GM04503 (cell line): ENCODE measurements around the gene TMEM9.

Experiments
- DNase-seq: peaks from one replicate; pipeline ENCODE4 v3.0.0-alpha.2; 2012; ENCODE audit warnings: low read depth

TMEM9 gene

GRCh38 chr1:201105688-201106087 lies 48.6 kb downstream of the TMEM9 start:
- DNase-seq, result no peak

- DNase-seq, result no peak
Measured at GRCh38 chr1:201104141-201104540, 50.1 kb downstream of the TMEM9 start.

DNA sequence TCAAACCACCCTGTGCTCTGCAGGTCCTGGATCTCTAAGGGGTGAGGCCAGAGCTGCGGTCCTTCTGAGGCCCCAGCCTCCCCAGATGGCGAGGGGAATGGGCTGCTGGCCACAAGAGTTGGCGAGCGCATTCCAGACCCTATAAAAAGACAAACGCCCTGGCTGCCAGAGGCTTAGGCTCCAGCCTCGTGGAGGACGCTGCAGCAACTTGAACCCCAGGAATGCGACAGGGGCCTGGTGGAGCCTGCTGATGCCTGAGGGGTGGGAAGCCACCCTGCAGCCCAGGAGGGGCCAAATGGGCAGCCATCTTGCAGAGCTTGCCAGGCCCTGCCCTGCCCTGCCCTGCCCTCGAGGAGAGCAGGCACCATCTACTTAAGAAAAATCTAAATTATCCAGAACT lies 50.6 kb downstream of the TMEM9 start:
- no peak for DNase-seq

- no peak for DNase-seq
Measured at GRCh38 chr1:201100169-201100930, 53.9 kb downstream of the TMEM9 start.

- no peak for DNase-seq
Measured at GRCh38 chr1:201098992-201099677, 55.1 kb downstream of the TMEM9 start.

GRCh38 chr1:201096977-201097856 lies 57.1 kb downstream of the TMEM9 start:
- no peak for DNase-seq

DNA sequence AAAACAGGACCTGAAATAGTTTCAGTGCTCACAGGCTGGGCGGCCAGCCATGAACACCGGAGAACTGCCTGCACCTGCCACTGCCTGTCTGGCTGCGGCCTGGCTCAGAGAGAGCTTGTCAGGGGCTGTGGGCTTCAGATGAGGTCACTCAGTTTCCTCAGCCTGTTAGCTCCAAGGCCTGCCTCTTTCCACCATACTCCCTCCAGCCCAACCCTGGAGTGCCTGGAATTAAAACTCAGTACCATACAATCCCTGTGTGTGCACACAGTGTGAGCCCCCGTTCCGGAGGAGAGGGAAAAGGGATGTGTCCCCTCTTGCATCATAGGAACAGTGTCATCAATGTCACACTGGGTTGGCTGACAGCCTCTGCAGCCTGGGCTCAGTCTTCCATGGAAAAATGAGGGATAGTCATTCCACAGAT lies 58.2 kb downstream of the TMEM9 start:
- no peak for DNase-seq

DNA sequence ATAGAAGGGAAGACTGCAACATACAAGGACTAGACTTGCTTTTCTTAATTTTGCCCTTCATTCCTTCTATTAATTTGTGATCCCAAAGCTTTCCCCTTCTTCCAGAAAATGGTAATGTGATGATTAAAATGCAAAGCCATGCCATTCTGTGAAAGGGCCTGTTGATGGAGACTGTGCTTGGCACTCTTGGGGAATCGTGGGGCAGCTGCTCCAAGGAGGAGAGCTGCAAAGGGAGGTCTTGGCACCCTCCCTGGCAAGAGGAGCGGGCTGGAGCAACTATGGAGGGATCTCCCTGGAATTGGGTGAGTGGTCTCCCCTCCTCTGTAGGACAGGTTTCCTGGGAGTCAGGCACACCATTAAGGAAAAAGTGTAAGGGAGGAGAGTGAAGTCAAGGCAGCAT lies 58.7 kb downstream of the TMEM9 start:
- no peak for DNase-seq

GRCh38 chr1:201094832-201095231 lies 59.4 kb downstream of the TMEM9 start:
- DNase-seq, result no peak

DNA sequence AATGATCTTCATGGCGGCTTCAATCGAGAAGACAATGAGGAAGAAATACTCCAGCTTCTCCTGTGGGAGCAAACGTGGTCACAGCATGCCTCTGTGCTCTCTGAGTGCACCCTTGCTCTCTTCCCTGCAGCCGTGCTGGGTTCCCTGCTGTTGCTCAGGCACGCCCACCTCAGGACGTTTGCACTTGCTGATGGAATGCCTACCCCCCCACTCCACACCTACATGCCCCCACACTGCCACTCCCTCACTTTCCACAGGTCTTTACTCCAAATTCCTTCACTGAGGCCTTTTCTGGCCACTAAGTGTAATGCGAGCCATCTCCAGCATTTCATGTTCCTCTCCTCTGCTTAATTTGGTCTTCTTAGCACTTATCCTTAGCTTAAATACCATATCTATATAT lies 60.3 kb downstream of the TMEM9 start:
- DNase-seq, result no peak

- DNase-seq, result no peak
Measured at GRCh38 chr1:201093561-201093960, 60.7 kb downstream of the TMEM9 start.

- DNase-seq, result no peak
Measured at GRCh38 chr1:201092738-201093137, 61.5 kb downstream of the TMEM9 start.

GRCh38 chr1:201091256-201091655 lies 63.0 kb downstream of the TMEM9 start:
- DNase-seq, result no peak

- DNase-seq, result peak; percentile 8
Measured at GRCh38 chr1:201090541-201090940, 63.7 kb downstream of the TMEM9 start.

DNA sequence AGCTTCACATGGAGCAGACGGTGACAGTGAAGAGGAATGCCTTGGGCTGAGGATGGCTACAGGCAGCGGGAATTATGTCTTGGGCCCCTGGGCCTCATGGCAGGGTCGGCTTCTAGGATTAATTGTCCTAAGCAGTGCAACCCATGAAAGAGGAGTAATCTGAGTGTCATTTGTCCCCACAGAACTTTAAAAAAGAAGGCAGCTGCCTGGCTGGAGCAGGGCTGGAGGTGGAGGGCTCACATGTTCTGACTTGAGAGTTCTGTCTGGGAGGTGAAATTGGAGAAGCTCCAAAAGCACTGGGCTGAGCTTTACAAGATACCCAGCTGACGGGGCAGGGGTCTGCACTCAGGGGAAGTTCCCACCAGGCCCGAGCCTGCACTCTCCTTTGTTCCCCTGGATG lies 64.7 kb downstream of the TMEM9 start:
- no peak for DNase-seq

GRCh38 chr1:201088901-201089525 lies 65.3 kb downstream of the TMEM9 start:
- DNase-seq, result no peak

- no peak for DNase-seq
Measured at GRCh38 chr1:201088395-201088794, 65.9 kb downstream of the TMEM9 start.

DNA sequence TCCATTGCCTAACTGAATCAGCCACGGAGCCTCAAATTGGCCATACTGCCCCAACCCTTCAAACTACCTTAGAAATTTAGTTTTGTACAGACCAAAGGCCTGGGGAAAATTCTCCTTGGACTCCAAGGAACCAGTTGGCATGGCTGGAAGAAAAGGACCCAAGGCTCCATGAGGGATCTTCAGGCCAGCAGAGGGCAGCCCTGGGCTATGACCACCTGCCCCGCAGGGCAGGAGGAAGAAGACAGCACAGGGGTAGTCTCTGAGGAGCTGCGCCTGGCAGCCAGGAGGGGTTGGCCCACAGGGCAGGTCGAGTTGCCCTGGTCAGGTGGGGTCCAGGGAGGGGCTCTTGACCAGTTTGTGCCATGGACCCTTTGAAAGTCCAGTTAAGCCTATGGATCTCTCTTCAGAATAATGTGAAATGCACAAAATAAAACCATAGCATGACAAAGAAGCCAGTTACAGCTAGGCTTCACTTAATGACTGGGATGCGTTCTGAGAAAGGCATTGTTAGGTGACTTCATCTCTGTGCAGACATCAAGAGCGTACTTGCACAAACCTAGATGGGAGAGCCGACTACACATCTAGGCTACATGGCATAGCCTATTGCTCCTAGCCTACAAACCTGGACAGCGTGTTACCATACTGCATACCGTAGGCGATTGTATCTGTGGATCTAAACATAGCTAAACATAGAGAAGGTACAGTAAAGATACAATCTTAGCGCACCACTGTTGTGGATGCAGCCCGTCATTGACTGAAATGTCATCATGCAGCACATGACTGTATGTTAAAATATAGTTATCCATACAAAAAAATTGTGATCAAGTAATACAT lies 68.2 kb downstream of the TMEM9 start:
- no peak for DNase-seq
